Astrocyte (in vitro differentiated cells and primary cell): ENCODE measurements around the gene SLC29A3.

ENCODE experiments used
- EZH2 ChIP-seq: IDR thresholded peaks from 2 replicates; pipeline ENCODE4 v1.6.1; 2012; ENCODE audit warnings: mild to moderate bottlenecking, low read length, inconsistent platforms; ENCODE audit not compliant: insufficient read depth
- TF ChIP-seq, protein P1 (sequence below): IDR thresholded peaks from 2 replicates; pipeline ENCODE4 v1.5.1; 2011; ENCODE audit warnings: low read depth, mild to moderate bottlenecking, inconsistent platforms, low read length, moderate library complexity; ENCODE audit not compliant: insufficient read depth

DNA sequence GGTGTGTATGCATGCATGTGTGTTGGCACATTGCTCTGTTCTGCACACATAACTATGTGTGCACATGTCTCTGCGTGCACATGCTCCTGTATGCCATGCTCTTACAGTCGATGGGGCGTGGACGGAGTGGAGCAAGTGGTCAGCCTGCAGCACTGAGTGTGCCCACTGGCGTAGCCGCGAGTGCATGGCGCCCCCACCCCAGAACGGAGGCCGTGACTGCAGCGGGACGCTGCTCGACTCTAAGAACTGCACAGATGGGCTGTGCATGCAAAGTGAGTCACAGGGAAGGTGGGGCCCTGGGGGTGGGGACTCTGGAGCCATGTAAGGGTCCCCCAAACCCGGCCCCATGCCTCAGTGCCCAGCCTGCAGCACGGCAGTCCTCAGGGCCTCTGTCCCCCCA lies 30.6 kb upstream of the SLC29A3 start:
- TF ChIP-seq, protein P1, sequence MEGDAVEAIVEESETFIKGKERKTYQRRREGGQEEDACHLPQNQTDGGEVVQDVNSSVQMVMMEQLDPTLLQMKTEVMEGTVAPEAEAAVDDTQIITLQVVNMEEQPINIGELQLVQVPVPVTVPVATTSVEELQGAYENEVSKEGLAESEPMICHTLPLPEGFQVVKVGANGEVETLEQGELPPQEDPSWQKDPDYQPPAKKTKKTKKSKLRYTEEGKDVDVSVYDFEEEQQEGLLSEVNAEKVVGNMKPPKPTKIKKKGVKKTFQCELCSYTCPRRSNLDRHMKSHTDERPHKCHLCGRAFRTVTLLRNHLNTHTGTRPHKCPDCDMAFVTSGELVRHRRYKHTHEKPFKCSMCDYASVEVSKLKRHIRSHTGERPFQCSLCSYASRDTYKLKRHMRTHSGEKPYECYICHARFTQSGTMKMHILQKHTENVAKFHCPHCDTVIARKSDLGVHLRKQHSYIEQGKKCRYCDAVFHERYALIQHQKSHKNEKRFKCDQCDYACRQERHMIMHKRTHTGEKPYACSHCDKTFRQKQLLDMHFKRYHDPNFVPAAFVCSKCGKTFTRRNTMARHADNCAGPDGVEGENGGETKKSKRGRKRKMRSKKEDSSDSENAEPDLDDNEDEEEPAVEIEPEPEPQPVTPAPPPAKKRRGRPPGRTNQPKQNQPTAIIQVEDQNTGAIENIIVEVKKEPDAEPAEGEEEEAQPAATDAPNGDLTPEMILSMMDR: no peak
- TF ChIP-seq EZH2: no peak
